H1 (cell line): Measurements from ENCODE around the gene SRSF9. TPM values are rescaled to one million over a fixed set of nuclear protein-coding genes. Genes with fewer than 3 reads are reported as not detected.

Experiments
- CTCF ChIA-PET: fragments of 300-600 bp; sonication (Branson Sonifier 250); formaldehyde crosslinking; loops from one replicate; lab custom pipeline; 2021; ENCODE audit not compliant: partially characterized antibody; lab: Charles Lee
- POLR2A ChIA-PET: fragments of 300-600 bp; sonication (Branson Sonifier 250); formaldehyde crosslinking; loops from one replicate; lab custom pipeline; 2021; ENCODE audit warnings: inconsistent platforms; ENCODE audit not compliant: partially characterized antibody; lab: Charles Lee
- DNase-seq, 2 experiments: peaks; one replicate each; pipeline versions ENCODE4 v3.0.0 to v3.0.0-alpha.2; 2010 to 2022; ENCODE audit warnings: low spot score in 2 of 2, low read depth in 1 of 2, mixed read lengths in 1 of 2
- FAIRE-seq: peaks from 2 replicates; lab custom pipeline; 2011; peaks lifted over from hg19 to GRCh38; lab: Jason Lieb, UNC
- H2AFZ ChIP-seq: 2 replicates; pipeline ENCODE4 v1.8.1; 2012; ENCODE audit warnings: low read length, inconsistent platforms
- H2AK5ac ChIP-seq: 2 replicates; pipeline ENCODE4 v1.6.1; 2013; ENCODE audit warnings: low read depth, low read length
- H2BK120ac ChIP-seq: replicated peaks from 2 replicates; pipeline ENCODE3; 2013; ENCODE audit warnings: low read depth, low read length, inconsistent platforms
- H2BK12ac ChIP-seq: 2 replicates; pipeline ENCODE4 v1.6.1; 2013; ENCODE audit warnings: low read depth, low read length
- H2BK15ac ChIP-seq: 2 replicates; pipeline ENCODE4 v1.6.1; 2013; ENCODE audit warnings: low read length
- H2BK20ac ChIP-seq: 2 replicates; pipeline ENCODE4 v1.6.1; 2013; ENCODE audit warnings: low read length
- H2BK5ac ChIP-seq: 2 replicates; pipeline ENCODE4 v1.6.1; 2013; ENCODE audit warnings: low read depth, low read length
- H3K14ac ChIP-seq: 2 replicates; pipeline ENCODE4 v1.6.1; 2013; ENCODE audit warnings: inconsistent platforms; ENCODE audit not compliant: insufficient read length
- H3K18ac ChIP-seq: 2 replicates; pipeline ENCODE4 v1.6.1; 2013; ENCODE audit warnings: low read length; ENCODE audit errors: extremely low read depth
- H3K23ac ChIP-seq: 2 replicates; pipeline ENCODE4 v1.6.1; 2013; ENCODE audit warnings: inconsistent platforms; ENCODE audit not compliant: insufficient read length
- H3K23me2 ChIP-seq: 2 replicates; pipeline ENCODE4 v1.6.1; 2013; ENCODE audit warnings: low read depth, low read length
- H3K27ac ChIP-seq: 2 replicates; pipeline ENCODE4 v1.6.1; 2011; ENCODE audit warnings: low read depth, low read length, inconsistent platforms
- H3K27me3 ChIP-seq, 4 experiments: replicated peaks in 1 of 4; 1 replicate in 1 of 4; 2 replicates in 3 of 4; pipeline versions ENCODE4 v1.6.1 to v1.8.1; 2011 to 2013; ENCODE audit warnings: low read length in 3 of 4, mild to moderate bottlenecking in 3 of 4, inconsistent platforms in 2 of 4, mixed read lengths in 2 of 4, moderate library complexity in 1 of 4; ENCODE audit not compliant: control insufficient read depth in 3 of 4, insufficient read depth in 3 of 4; ENCODE audit errors: extremely low read depth in 1 of 4
- H3K36me3 ChIP-seq, 4 experiments: 2 replicates each; pipeline versions ENCODE4 v1.6.1 to v1.8.1; 2011 to 2013; ENCODE audit warnings: mild to moderate bottlenecking in 4 of 4, low read length in 3 of 4, moderate library complexity in 2 of 4, control low read depth in 1 of 4, inconsistent platforms in 1 of 4; ENCODE audit not compliant: insufficient read depth in 4 of 4, control insufficient read depth in 2 of 4
- H3K4ac ChIP-seq: replicated peaks from 2 replicates; pipeline ENCODE3; 2013; ENCODE audit warnings: low read length, low read depth, mixed read lengths, inconsistent platforms; ENCODE audit not compliant: insufficient read length
- H3K4me1 ChIP-seq, 4 experiments: replicated peaks in 1 of 4; 1 replicate in 1 of 4; 2 replicates in 3 of 4; pipeline versions ENCODE4 v1.6.1 to v1.8.1; 2011 to 2013; ENCODE audit warnings: low read length in 3 of 4, inconsistent platforms in 2 of 4, mixed read lengths in 1 of 4; ENCODE audit not compliant: insufficient read depth in 4 of 4, control insufficient read depth in 3 of 4
- H3K4me2 ChIP-seq, 2 experiments: 2 replicates each; pipeline versions ENCODE4 v1.6.1 to v1.8.1; 2011 to 2013; ENCODE audit warnings: low read depth in 2 of 2, low read length in 2 of 2, control low read depth in 1 of 2, inconsistent platforms in 1 of 2, mild to moderate bottlenecking in 1 of 2; ENCODE audit not compliant: insufficient read depth in 1 of 2
- H3K4me3 ChIP-seq, 4 experiments: fragments of 200-600, 300-600 bp in 1 of 4; sonication (generic), shearing (Covaris generic), sonication (Bioruptor Twin) in 1 of 4; 2 replicates each; pipeline versions ENCODE4 v1.5.1 to v1.8.1; 2011 to 2016; ENCODE audit warnings: low read length in 4 of 4, low read depth in 3 of 4, control low read depth in 2 of 4, inconsistent platforms in 2 of 4, mild to moderate bottlenecking in 2 of 4, mixed read lengths in 1 of 4, moderate library complexity in 1 of 4; ENCODE audit not compliant: insufficient read depth in 2 of 4; ENCODE audit errors: extremely low read depth in 1 of 4
- H3K56ac ChIP-seq: replicated peaks from 2 replicates; pipeline ENCODE3; 2013; ENCODE audit warnings: low read depth, mild to moderate bottlenecking, mixed read lengths, low read length, inconsistent platforms; ENCODE audit not compliant: insufficient read length
- H3K79me1 ChIP-seq: 2 replicates; pipeline ENCODE4 v1.6.1; 2013; ENCODE audit warnings: low read depth, low read length, control low read depth
- H3K79me2 ChIP-seq, 2 experiments: 2 replicates each; pipeline versions ENCODE4 v1.6.1 to v1.8.1; 2012 to 2013; ENCODE audit warnings: low read length in 2 of 2, mild to moderate bottlenecking in 2 of 2, inconsistent platforms in 1 of 2; ENCODE audit not compliant: insufficient read depth in 2 of 2, control insufficient read depth in 1 of 2
- H3K9ac ChIP-seq, 4 experiments: replicated peaks in 1 of 4; 1 replicate in 1 of 4; 2 replicates in 3 of 4; pipeline versions ENCODE4 v1.6.1 to v1.8.1; 2011 to 2013; ENCODE audit warnings: low read depth in 3 of 4, low read length in 3 of 4, control low read depth in 2 of 4, mild to moderate bottlenecking in 2 of 4, moderate library complexity in 2 of 4, inconsistent platforms in 1 of 4; ENCODE audit errors: extremely low read depth in 1 of 4
- H3K9me3 ChIP-seq, 2 experiments: 2 replicates each; pipeline versions ENCODE4 v1.6.1 to v1.8.1; 2012 to 2013; ENCODE audit warnings: mild to moderate bottlenecking in 2 of 2, moderate library complexity in 2 of 2, control low read depth in 1 of 2, inconsistent platforms in 1 of 2, low read depth in 1 of 2, low read length in 1 of 2, mixed read lengths in 1 of 2; ENCODE audit not compliant: insufficient read depth in 2 of 2
- H4K20me1 ChIP-seq, 2 experiments: replicated peaks in 1 of 2; 2 replicates each; pipeline versions ENCODE3 to v1.8.1; 2011 to 2013; ENCODE audit warnings: inconsistent platforms in 2 of 2, low read length in 2 of 2, mild to moderate bottlenecking in 1 of 2; ENCODE audit not compliant: insufficient read depth in 2 of 2, control insufficient read depth in 1 of 2
- H4K5ac ChIP-seq: 2 replicates; pipeline ENCODE4 v1.6.1; 2013; ENCODE audit warnings: low read length, low read depth, mixed read lengths, inconsistent platforms; ENCODE audit not compliant: insufficient read length
- H4K8ac ChIP-seq: 2 replicates; pipeline ENCODE4 v1.8.0; 2013; ENCODE audit warnings: mild to moderate bottlenecking, moderate library complexity, low read length, inconsistent platforms; ENCODE audit not compliant: insufficient read depth; ENCODE audit errors: extremely low read depth
- H4K91ac ChIP-seq: replicated peaks from 2 replicates; pipeline ENCODE3; 2013; ENCODE audit warnings: low read length, mixed read lengths, inconsistent platforms; ENCODE audit not compliant: insufficient read length
- BRCA1 ChIP-seq: IDR thresholded peaks from 2 replicates; pipeline ENCODE4 v1.6.1; 2012; ENCODE audit warnings: low read depth, low read length, improper control_type of control experiment
- EZH2 ChIP-seq: fragments of 200-600 bp; sonication (generic); IDR thresholded peaks from 2 replicates; pipeline ENCODE4 v1.7.1; 2012; ENCODE audit warnings: low read depth, mild to moderate bottlenecking, moderate library complexity, low read length, inconsistent platforms; ENCODE audit not compliant: severe bottlenecking
- GTF2F1 ChIP-seq: IDR thresholded peaks from 2 replicates; pipeline ENCODE4 v1.6.1; 2012; ENCODE audit warnings: low read depth, low read length, improper control_type of control experiment, borderline replicate concordance
- POLR2AphosphoS5 ChIP-seq: IDR thresholded peaks from 2 replicates; pipeline ENCODE4 v1.6.1; 2011; ENCODE audit warnings: low read depth, low read length
- RXRA ChIP-seq: IDR thresholded peaks from 2 replicates; pipeline ENCODE4 v1.6.1; 2011; ENCODE audit warnings: low read depth, mild to moderate bottlenecking, low read length, moderate library complexity; ENCODE audit not compliant: insufficient read depth
- SAP30 ChIP-seq: fragments of 300-600 bp; sonication (generic); IDR thresholded peaks from 2 replicates; pipeline ENCODE4 v1.7.1; 2012; ENCODE audit warnings: low read length, moderate library complexity, mild to moderate bottlenecking, inconsistent platforms; ENCODE audit not compliant: insufficient read depth, insufficient replicate concordance
- TAF1 ChIP-seq: IDR thresholded peaks from 2 replicates; pipeline ENCODE4 v1.6.1; 2011; ENCODE audit warnings: mild to moderate bottlenecking, low read depth, low read length
- WGBS, 2 experiments: shearing (Covaris generic) in 1 of 2; methylation state at CpG; one replicate each; pipeline versions ENCODE4 v1.1.6 to v1.1.7; 2013 to 2015; ENCODE audit warnings: low lambda C conversion rate in 2 of 2, mixed read lengths in 2 of 2, inconsistent platforms in 1 of 2, low coverage in 1 of 2, missing lambda C conversion rate in 1 of 2; ENCODE audit not compliant: insufficient replicate concordance in 2 of 2, insufficient coverage in 1 of 2, insufficient read length in 1 of 2; ENCODE audit errors: extremely low coverage in 1 of 2, missing lambda C conversion rate in 1 of 2; 5-methylcytosine and 5-hydroxymethylcytosine counted together
- polyA plus RNA-seq, 7 experiments: library from polyadenylated mRNA; depleted of rRNA in 3 of 7; stranded (reverse) in 5 of 7; unstranded in 2 of 7; fragments of >200 nt in 5 of 7; fragments of 200-250 nt in 2 of 7; gene quantifications; 1 replicate in 5 of 7; 2 replicates in 1 of 7; 4 replicates in 1 of 7; pipeline versions ENCODE4 v1.2.1 to v1.2.3, GENCODE V29; 2011 to 2013; ENCODE audit warnings: missing spikeins in 2 of 7, mixed read lengths in 2 of 7
- total RNA-seq: library from RNA; stranded (reverse); fragmentation: NEBNext Ultra II Directional; extraction: Animal tissue kit (Norgen Biotek cat#: 25700); gene quantifications from 2 replicates; pipeline ENCODE4 v1.2.1, GENCODE V29; 2021
- TF ChIP-seq, protein P1 (sequence below): IDR thresholded peaks from 2 replicates; pipeline ENCODE4 v1.6.1; 2012; ENCODE audit warnings: inconsistent platforms

The SRSF9 gene
- total and polyA plus RNA-seq, 2 of the 8 experiments (the other 6 are each of a cell fraction or from before 2014, with no cell fraction given), result 172 to 304 TPM

DNA sequence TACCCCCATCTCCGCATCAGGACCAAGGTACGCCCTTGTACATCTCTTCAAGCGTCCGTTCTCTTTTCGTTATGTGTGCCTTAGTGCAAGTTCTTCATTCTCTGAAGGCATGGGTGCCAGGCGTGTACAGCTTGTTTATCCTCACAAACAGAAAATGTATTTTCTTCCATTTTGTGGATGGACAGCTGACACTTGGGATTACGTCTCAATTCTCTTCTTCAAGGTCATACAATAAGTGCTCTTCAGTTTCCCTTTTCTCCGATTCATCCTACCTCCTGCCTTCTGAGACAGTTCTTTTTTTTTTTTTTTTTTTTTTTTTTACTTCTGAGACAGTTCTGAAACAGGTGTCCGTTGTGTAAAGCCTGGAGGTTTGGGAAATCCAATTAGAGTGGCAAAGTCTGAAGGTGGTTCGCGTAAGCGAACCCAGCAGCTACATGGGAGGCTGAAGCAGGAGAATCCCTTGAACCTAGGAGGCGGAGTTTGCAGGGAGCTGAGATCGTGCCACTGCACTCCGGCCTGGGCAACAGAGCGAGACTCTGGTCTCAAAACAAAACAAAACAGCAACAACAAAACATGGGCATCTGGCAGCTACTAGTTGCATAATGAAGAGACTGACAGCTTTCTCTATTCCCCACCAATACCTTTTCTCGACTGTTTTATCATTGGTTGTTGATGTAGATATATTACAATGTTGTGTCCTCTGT, 30.9 kb downstream of the SRSF9 start:
- peak overlapping the region; percentile 10 for H3K56ac ChIP-seq
- H2BK20ac ChIP-seq, result no peak overlapping the region
- H2BK5ac ChIP-seq, result peak overlapping the region; percentile 77; the same call in 1 of the 2 replicates
- no peak overlapping the region for H2AK5ac ChIP-seq
- H3K14ac ChIP-seq, result no peak overlapping the region
- H3K27me3 ChIP-seq, result no peaks in the 10 kb centered on the region
- H4K5ac ChIP-seq, result no peak overlapping the region
- ChIA-PET CTCF (interaction anchor here (0.7 to 13.9 kb wide), 29 partner anchors 9 to 144 kb away, joined by 3 to 310 read pairs (median 4); no protein-coding TSS in a partner anchor), POLR2A (interaction anchor here (0.8 to 2.2 kb wide), 14 partner anchors 9 to 243 kb away, joined by 3 to 13 read pairs (median 6); partner anchors contain the start of genes DYNLL1, GATC, RNU4-1 and RNU4-2)
- H2BK15ac ChIP-seq, result no peak overlapping the region
- DNase-seq, result no peak
- H2AFZ ChIP-seq, result no peak overlapping the region
- H3K36me3 ChIP-seq, result peaks cover 0 to 22% (median 10%) of the 10 kb centered on the region in 4 experiments; a peak in 4 of 8 replicates
- 0 out of 2 replicates have a peak overlapping the region, but pooled peaks have one; percentile 29 for H4K8ac ChIP-seq
- peak overlapping the region; percentile 87 to 98 for H3K4me2 ChIP-seq
- H2BK120ac ChIP-seq, result no peak overlapping the region
- H2BK12ac ChIP-seq, result no peak overlapping the region
- H4K91ac ChIP-seq, result no peak overlapping the region
- peak overlapping the region; percentile 59 to 87 (median 78) for H3K9ac ChIP-seq
- no peak overlapping the region for H3K23ac ChIP-seq
- peaks cover 0 to 2% (median under 1%) of the 10 kb centered on the region in 4 experiments; a peak in 1 of 7 replicates for H3K4me1 ChIP-seq
- no peaks in the 10 kb centered on the region for H3K79me1 ChIP-seq
- peak overlapping the region; percentile 81 to 92 (median 90) for H3K4me3 ChIP-seq
- H3K27ac ChIP-seq, result peak overlapping the region; percentile 58; the same call in 1 of the 2 replicates
- H3K18ac ChIP-seq, result 0 out of 2 replicates have a peak overlapping the region, but pooled peaks have one; percentile 38
- no peak overlapping the region for H3K4ac ChIP-seq
- H4K20me1 ChIP-seq, result peaks cover 2 to 10% of the 10 kb centered on the region in 2 experiments
- H3K9me3 ChIP-seq, result no peaks in the 10 kb centered on the region
- TF ChIP-seq, protein P1, sequence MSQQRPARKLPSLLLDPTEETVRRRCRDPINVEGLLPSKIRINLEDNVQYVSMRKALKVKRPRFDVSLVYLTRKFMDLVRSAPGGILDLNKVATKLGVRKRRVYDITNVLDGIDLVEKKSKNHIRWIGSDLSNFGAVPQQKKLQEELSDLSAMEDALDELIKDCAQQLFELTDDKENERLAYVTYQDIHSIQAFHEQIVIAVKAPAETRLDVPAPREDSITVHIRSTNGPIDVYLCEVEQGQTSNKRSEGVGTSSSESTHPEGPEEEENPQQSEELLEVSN, result no peak
- peak; percentile 23 for TF ChIP-seq SAP30
- no peak for TF ChIP-seq RXRA
- TF ChIP-seq TAF1, result no peak
- TF ChIP-seq POLR2AphosphoS5, result no peak
- no peak for TF ChIP-seq BRCA1
- TF ChIP-seq GTF2F1, result no peak
- no peak for TF ChIP-seq EZH2
- no peak for FAIRE-seq
- peaks cover 9 to 27% of the 10 kb centered on the region in 2 experiments; a peak in 3 of 4 replicates for H3K79me2 ChIP-seq
- 46% methylated on average over 17 of the region's 17 CpGs; no CpG with 5 or more reads in 1 of the 2 experiments for whole genome bisulfite sequencing, 2 experiments
- H3K23me2 ChIP-seq, result peaks cover 2% of the 10 kb centered on the region; the same call in 1 of the 2 replicates
